ENCODE data around the gene RPTOR. TPM values are rescaled to one million over a fixed set of nuclear protein-coding genes. Genes with fewer than 3 reads are reported as not detected.

Gene RPTOR
- total RNA-seq, 1 experiment from 2014 or later: 25.1 TPM

DNA sequence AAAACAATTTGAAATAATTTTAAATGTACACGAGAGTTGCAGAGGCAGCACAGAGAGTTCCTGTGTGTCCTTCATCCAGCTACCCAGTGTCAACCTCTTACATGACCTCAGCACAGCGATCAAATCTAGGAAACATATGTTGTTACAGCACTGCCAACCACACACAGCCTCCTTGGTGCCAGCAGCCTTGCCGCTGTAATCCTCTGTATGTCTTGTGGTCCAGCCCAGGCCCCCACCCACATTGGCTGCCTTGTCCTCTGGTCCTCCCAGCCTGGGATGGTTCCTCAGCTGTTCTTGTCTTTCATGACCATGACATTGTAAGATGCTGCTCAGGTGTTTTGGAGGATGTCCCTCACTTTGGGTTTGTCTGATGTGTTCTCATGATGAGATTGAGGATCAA, 178.0 kb downstream of the RPTOR start:
- Mint-ChIP-seq H3K27me3 (ENCODE audit: low read depth) (no peaks in the 10 kb centered on the region), H3K9me3 (no peaks in the 10 kb centered on the region; a peak in 1 of 5 replicates), H3K4me3 (no peak overlapping the region; a peak in 1 of 5 replicates), H3K27ac (no peak overlapping the region), H3K36me3 (ENCODE audit: insufficient read depth in 1 of 3, low read depth in 3 of 3) (peaks cover 0 to 11% (median 7%) of the 10 kb centered on the region in 3 experiments; a peak in 6 of 7 replicates), H3K4me1 (peaks cover 16 to 17% of the 10 kb centered on the region in 2 experiments)
- Histone ChIP-seq H3K9ac (ENCODE audit: extremely low read depth, insufficient read length, low read length) (no peak overlapping the region), H3K4me1 (ENCODE audit: insufficient read depth, low read length) (peaks cover 3% of the 10 kb centered on the region; the same call in 1 of the 2 replicates), H4K5ac (ENCODE audit: insufficient read length, low read depth, low read length) (no peak overlapping the region), H3K79me1 (ENCODE audit: insufficient read depth, low read depth, low read length, poor library complexity, severe bottlenecking) (no peaks in the 10 kb centered on the region), H3T11ph (ENCODE audit: low read length) (no peak overlapping the region), H3K27ac (ENCODE audit: insufficient read length, low read depth, low read length) (no peak overlapping the region), H3K9me3 (ENCODE audit: control insufficient read depth, low read depth, low read length) (no peaks in the 10 kb centered on the region), H2BK20ac (ENCODE audit: low read depth, low read length, poor library complexity, severe bottlenecking) (no peak overlapping the region), H3K14ac (ENCODE audit: insufficient read depth, low read length) (no peak overlapping the region), H3K4me2 (ENCODE audit: insufficient read depth, insufficient read length, low read length) (no peak overlapping the region), H3K56ac (ENCODE audit: insufficient read length, low read depth, low read length) (no peak overlapping the region), H2BK12ac (ENCODE audit: insufficient read length, low read depth, low read length) (no peak overlapping the region), H4K8ac (replicated peaks; ENCODE audit: insufficient read length, low read depth, low read length) (no peak overlapping the region), H3K23ac (ENCODE audit: insufficient read length, low read depth, low read length) (no peak overlapping the region), H4K91ac (ENCODE audit: insufficient read length, low read depth, low read length) (no peak overlapping the region), H3K27me3 (ENCODE audit: insufficient read depth, low read length) (no peaks in the 10 kb centered on the region), H2AK5ac (ENCODE audit: insufficient read length, low read length) (no peak overlapping the region), H3K18ac (ENCODE audit: insufficient read length, low read depth, low read length) (no peak overlapping the region), H3K79me2 (ENCODE audit: insufficient read depth, low read length) (peaks cover 3% of the 10 kb centered on the region; the same call in 1 of the 2 replicates), H2BK15ac (ENCODE audit: low read depth, low read length) (no peak overlapping the region), H3K23me2 (ENCODE audit: insufficient read length, low read depth, low read length, poor library complexity, severe bottlenecking) (no peaks in the 10 kb centered on the region), H2BK120ac (ENCODE audit: low read depth, low read length, poor library complexity, severe bottlenecking) (no peak overlapping the region), H3K4ac (ENCODE audit: low read depth, low read length) (no peak overlapping the region), H4K20me1 (ENCODE audit: control insufficient read depth, insufficient read depth, insufficient read length) (no peaks in the 10 kb centered on the region), H2AFZ (ENCODE audit: low read length) (no peak overlapping the region), H2BK5ac (ENCODE audit: insufficient read length, low read length) (no peak overlapping the region)
- DNase-seq: no peak
- TF ChIP-seq, protein P1, sequence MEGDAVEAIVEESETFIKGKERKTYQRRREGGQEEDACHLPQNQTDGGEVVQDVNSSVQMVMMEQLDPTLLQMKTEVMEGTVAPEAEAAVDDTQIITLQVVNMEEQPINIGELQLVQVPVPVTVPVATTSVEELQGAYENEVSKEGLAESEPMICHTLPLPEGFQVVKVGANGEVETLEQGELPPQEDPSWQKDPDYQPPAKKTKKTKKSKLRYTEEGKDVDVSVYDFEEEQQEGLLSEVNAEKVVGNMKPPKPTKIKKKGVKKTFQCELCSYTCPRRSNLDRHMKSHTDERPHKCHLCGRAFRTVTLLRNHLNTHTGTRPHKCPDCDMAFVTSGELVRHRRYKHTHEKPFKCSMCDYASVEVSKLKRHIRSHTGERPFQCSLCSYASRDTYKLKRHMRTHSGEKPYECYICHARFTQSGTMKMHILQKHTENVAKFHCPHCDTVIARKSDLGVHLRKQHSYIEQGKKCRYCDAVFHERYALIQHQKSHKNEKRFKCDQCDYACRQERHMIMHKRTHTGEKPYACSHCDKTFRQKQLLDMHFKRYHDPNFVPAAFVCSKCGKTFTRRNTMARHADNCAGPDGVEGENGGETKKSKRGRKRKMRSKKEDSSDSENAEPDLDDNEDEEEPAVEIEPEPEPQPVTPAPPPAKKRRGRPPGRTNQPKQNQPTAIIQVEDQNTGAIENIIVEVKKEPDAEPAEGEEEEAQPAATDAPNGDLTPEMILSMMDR (conservative IDR thresholded peaks at IDR 0.05): no peak
- no CpG with 5 or more reads among the region's 3 CpGs for WGBS (ENCODE audit: extremely low coverage, insufficient read length, low lambda C conversion rate)

All from H9 (cell line).